Retina (tissue), 1 donor: ENCODE measurements around the gene MYF5.

Source experiments
- DNase-seq: peaks from one replicate; pipeline ENCODE4 v3.0.0-alpha.2; 2016

MYF5 gene

GRCh38 chr12:80708259-80708974, 8.3 kb upstream of the MYF5 start:
- DNase-seq: peak; percentile 85

- DNase-seq: no peak
Measured at GRCh38 chr12:80708975-80709328, 7.8 kb upstream of the MYF5 start.

DNA sequence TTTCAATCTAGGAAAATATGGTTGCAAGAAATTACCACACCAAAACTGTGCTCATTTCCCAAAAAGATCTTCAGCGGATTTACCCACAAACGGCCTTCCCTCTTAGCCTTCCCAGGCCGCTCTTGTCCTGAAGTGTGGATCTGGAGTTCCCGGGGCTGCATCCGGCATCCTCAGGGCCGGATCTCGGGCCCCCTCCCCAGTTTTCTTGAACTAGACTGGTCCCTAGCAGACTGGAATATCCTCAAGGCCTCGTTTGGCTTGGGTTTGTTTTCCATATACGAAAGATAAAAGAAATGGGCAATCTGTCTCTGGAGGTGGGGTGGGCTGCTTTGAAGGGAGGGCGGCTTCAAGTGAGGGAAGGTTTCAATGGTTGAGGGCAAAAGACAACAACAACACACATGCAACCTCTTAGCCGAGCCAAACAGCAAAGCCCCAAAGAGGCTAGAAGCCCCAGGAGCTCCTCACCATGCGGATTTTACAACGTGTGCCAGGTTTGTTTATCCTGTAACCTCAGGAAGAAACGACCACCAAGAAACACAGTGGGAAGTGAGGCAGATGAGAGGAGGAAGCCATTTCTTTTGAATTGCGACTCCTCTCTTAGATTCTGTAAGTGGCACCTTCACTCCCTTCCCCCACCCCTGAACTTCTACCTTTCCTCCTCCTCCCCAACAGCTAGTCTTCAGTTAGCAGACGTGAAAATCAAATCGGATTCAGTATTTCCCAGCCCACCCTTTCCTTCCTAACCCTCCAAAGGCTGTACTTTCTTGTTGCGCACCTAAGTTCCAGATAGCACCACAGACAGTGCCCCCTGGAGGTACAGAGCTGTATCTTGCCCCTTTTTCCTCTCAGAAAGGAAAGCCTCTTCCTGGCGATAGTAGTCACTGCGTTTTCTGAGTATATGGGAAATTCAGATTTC, 6.6 kb upstream of the MYF5 start:
- peak; percentile 29 for DNase-seq

GRCh38 chr12:80710727-80711449, 5.8 kb upstream of the MYF5 start:
- DNase-seq: no peak

DNA sequence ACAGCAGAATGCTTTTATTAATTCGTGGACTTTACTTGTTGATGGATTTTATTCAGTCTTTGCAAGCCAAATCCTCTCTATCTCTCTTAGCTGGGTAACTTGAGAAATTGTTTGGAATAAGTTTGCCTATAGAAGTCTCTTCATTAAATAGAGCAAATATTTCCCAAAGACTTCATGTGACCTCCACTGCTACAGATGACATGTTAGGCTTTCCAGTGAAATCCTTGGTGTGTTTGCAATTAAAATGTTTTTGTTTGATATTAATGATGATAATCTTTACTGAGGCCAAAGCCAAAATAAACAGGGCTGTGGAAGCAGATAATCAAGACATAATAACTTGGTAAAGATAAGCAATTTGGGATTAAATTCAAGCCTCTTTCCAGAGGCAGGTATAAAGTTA, 4.8 kb upstream of the MYF5 start:
- DNase-seq: no peak

- DNase-seq: no peak
Measured at GRCh38 chr12:80712866-80713265, 3.8 kb upstream of the MYF5 start.

DNA sequence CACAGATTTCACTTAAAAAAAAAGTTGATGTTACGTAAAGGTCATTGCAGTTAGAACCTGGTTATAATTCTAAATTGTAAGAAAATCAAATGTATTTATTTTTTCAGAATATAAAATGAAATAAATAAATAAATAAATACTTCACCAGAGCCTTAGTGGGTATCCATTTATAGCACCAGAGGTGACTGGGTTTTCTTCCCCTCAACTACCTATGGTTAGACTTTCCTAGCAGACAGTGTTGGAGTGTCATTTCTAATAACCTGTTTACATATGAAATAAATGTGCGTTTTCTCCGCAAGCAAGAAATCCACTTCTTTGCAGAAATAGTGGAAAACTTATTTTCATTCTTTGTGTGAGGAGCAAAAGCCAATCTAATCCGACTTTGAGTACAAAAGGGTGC, 3.3 kb upstream of the MYF5 start:
- DNase-seq: no peak

DNA sequence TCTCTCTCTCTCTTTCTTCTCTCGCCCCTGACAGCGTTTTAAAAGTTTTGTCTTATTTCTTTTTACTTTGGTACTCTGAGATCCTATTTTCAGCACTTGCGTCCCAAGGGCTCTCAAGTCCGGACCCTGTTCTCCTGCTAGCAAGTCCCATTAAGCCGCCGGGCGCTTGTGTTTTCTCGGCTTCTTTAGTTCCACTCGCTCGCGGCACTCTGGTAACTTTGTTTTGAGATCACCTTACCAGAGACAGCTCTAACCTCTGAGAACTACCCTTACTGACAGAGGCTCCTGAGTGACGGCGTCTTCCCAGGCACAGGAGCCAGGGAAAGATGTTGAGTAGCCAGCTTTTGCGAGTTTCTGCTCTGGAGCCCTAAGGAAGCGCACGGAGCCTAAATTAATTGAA, 2.7 kb upstream of the MYF5 start:
- DNase-seq: peak; percentile 62

DNA sequence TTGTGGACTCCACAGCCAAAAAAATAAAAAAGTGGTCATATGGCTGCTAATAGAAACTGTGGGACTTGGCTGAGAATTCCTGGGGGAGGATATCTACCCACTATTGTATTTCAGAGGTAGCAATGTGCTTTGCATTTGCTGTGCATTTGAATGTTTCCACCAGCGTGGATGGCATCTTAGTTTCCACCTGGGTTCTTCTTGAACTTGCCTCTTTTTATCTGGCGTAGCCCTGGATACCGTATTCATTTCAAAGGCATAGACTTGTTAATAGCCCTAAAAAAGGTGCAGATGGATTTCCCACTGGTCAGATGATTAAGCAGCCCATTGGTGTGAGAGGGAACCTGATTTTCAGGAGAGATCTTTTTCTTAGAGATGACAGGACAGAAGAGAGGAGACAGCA, 1.9 kb upstream of the MYF5 start:
- no peak for DNase-seq

DNA sequence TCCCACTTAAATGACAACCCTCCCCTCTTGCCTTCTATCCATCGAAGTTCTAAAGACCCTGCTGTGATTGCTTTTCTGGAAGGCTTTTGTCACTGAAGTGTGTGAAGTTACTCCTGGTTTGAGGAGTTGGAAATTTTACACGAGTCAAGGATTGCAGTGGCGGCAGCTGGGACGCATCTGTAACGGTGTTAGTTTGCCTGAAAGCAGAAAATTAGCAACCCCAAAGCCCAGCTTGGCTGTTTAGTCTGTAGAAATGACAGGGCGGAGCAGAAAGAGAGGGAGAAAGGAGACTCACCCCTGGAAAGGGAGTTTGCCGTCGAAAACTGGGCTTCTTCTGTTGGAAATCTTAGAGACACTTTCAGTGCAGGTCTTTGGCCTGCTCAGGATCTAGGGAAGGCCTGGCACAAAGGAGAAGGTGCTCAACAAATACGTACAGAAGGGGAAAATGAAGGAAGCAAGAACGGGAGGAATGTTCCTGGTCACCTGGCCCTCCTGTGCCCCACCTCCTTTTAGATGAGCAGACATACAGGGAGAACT, 931 bp upstream of the MYF5 start:
- no peak for DNase-seq

DNA sequence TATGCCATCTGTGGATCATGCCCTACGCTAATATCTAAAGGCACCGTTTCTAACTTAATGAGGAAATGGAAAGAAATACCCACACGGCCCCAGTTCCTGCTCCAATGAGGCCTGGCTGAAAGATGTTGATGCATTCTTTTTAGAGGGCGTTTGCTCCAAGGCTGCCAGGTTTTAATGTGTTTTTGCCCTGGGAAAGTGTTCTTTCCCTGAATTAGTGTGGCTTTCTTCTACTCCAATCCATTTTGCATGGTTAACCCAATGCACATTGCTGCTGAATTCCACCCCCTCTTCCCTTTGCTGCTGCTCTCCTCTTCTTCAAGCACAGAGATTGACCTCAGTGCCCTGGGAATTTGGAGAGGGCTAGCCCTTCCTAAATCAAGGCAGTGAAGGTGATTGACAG, 1.1 kb downstream of the MYF5 start:
- DNase-seq: no peak

DNA sequence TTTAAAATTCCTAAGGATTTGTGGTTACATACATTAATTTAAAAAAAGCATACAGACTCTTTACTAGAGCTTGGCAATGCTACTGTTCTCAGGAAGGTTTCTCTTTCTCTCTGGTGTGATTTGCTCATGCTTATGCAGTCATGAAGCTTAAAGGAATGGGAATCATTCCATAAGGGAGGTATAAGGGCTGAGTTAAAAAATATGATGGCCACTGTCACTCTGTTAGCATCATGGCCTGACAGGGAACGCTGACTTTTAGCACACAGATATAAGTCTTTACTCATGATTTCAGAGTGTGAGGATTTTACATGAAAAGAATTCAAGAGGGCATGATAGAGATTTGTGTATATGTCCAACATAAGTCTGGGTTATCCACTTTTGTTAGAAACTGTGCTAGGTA, 3.8 kb downstream of the MYF5 start:
- no peak for DNase-seq

DNA sequence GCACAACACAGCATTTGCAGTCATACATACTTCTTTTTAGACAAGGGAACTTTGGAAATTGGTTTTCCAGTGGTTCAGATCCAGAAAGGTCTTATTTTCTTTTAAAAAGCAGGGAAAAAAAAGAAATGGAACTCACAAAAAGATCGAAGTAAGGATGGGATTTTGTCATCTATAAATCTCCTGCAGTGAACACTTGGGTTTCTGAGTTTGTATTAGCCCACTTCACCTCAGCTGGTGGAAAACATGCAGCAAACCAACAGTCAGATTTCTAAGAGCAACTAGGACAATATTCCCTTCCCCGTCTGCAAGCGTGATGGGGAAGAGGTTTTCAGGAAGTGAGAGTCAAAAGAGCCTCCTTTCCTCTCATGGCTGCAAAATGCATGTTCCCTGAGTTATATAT, 4.6 kb downstream of the MYF5 start:
- DNase-seq: no peak

DNA sequence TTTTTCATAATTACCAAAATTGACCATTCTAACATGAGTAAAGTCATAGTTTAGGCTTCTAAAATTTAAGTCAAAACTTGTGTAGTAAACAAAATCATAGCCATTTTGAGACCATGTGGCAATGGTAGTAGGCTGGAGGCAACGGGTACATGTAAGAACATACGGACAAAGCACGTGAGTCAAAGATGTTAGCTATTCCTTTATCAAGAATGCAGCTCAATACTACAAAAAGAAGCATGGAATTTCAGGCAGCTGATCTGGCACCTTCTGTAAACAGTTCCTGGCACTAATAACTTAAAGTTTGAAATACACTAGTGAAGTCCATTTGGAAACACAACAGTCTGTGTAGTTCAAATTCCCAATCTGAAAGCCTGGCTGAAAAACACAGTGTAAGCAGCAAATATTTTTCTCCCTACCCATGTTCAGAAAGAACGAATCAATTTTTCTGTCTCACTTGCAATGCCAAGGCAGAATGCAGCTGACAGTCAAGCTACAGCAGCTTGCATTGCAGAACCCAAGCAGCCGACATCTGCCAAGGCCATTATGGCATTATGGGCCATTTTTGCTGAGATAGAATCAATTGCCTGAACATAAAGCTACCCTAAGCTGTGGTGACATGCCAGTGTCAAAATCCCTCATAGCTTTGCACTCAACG, 29.3 kb downstream of the MYF5 start:
- DNase-seq: no peak

DNA sequence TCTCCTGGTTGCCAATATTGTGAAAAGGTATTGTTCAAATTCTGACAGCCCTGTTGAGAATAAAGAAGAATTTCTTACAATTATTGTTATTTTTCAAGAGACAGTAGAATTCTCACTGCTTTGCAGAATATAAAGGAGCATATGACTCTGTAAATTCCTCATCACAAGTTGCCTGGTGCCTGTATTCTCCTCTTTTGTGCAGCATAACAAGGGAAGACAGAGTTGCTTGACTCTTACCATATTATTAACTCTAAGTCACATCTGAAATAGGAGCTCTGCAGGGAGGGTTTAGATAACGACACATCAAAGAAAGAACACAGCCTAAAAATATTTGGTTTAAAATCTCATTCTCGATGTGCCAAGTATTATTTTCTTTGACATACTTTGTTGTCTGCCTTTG, 31.1 kb downstream of the MYF5 start:
- no peak for DNase-seq

- DNase-seq: no peak
Measured at GRCh38 chr12:80749456-80749855, 32.7 kb downstream of the MYF5 start.

GRCh38 chr12:80752464-80752863, 35.8 kb downstream of the MYF5 start:
- no peak for DNase-seq

GRCh38 chr12:80754274-80754673, 37.6 kb downstream of the MYF5 start:
- no peak for DNase-seq

DNA sequence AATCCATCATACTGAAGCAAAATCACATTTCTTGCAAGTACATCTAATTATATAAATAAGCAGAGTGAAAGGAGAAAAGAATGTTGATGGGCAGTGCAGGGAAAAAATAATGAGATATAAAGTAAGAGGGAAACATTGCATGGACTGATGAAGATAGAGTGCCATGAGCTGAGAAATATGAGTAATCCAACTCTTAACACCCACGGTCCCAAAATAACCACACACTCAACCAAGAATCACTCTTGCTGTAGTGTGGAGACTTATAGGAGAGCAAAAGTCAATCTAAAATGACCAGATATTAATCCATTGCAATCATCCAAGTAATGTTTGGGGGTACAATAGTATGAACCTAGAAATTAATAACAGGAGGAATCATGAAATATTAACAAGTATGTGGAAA, 40.2 kb downstream of the MYF5 start:
- no peak for DNase-seq

- no peak for DNase-seq
Measured at GRCh38 chr12:80761838-80762237, 45.1 kb downstream of the MYF5 start.

- DNase-seq: peak; percentile 45
Measured at GRCh38 chr12:80763874-80764273, 47.2 kb downstream of the MYF5 start.

GRCh38 chr12:80766210-80766609, 49.5 kb downstream of the MYF5 start:
- DNase-seq: no peak

- no peak for DNase-seq
Measured at GRCh38 chr12:80766897-80767296, 50.2 kb downstream of the MYF5 start.
